ENCODE measurements around the gene RASL12. TPM values are rescaled to one million over a fixed set of nuclear protein-coding genes. Genes with fewer than 3 reads are reported as not detected.
"Not testable (repeated sequence)": the region's sequence is repeated elsewhere in the genome, so short reads cannot be mapped to it uniquely, and the experiment has no call there.

The RASL12 gene
- total RNA-seq, 1 donor from 2014 or later = 1.5 TPM

DNA sequence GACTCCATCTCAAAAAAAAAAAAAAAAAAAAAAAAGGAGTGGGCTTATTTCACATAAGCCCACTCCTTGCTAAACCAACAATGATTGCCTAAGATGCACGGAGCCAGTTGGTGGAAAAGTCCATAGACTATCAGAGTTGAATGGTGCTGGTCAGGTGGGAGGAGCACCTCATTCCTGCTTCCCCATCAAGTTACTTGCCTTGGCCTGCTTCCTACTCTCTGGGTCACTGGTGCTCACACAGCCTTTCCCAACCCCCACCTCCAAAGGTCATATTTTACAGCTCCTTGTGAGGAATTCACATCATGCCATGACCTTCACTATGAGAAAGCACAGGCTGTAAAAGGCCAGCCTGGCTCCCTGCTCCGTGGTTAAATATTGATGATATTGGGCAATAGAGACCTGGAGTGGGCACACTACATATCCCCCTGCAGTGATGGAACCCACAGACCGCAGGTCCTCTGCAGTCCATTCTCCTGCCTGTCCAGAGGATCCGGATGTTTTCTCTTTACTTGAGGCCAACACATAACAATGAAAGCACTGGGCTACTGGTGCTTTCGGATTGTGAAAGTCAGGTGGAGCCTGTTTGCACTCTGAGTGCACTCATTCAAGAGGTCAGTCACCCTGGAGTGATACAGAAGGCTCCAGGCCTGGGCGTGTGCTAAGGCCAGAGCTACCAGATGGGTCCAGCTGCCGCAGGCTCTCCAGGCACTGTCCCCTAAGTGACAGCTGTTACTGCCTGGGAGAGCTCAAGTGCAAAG is 22.9 kb downstream of the RASL12 start, which contains the start of gene SLC51B:
Gene SLC51B (plus strand): TSS at position 664 of the 758 bp plus-strand sequence. CDS start 4,618 bp downstream, outside the sequence.
- Mint-ChIP-seq H3K9me3 (no peaks in the 10 kb centered on the region), H3K27me3 (ENCODE audit: low read depth) (no peaks in the 10 kb centered on the region), H3K36me3 (ENCODE audit: low read depth) (no peaks in the 10 kb centered on the region), H3K4me1 (peaks cover 24% of the 10 kb centered on the region), H3K4me3 (no peak within 1 kb of the TSS), H3K27ac (ENCODE audit: unreplicated experiment) (no peak within 1 kb of the TSS)
- no peak for DNase-seq (ENCODE audit: low read depth, low spot score)
- TF ChIP-seq, protein P1, sequence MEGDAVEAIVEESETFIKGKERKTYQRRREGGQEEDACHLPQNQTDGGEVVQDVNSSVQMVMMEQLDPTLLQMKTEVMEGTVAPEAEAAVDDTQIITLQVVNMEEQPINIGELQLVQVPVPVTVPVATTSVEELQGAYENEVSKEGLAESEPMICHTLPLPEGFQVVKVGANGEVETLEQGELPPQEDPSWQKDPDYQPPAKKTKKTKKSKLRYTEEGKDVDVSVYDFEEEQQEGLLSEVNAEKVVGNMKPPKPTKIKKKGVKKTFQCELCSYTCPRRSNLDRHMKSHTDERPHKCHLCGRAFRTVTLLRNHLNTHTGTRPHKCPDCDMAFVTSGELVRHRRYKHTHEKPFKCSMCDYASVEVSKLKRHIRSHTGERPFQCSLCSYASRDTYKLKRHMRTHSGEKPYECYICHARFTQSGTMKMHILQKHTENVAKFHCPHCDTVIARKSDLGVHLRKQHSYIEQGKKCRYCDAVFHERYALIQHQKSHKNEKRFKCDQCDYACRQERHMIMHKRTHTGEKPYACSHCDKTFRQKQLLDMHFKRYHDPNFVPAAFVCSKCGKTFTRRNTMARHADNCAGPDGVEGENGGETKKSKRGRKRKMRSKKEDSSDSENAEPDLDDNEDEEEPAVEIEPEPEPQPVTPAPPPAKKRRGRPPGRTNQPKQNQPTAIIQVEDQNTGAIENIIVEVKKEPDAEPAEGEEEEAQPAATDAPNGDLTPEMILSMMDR (conservative IDR thresholded peaks at IDR 0.05) = no peak

DNA sequence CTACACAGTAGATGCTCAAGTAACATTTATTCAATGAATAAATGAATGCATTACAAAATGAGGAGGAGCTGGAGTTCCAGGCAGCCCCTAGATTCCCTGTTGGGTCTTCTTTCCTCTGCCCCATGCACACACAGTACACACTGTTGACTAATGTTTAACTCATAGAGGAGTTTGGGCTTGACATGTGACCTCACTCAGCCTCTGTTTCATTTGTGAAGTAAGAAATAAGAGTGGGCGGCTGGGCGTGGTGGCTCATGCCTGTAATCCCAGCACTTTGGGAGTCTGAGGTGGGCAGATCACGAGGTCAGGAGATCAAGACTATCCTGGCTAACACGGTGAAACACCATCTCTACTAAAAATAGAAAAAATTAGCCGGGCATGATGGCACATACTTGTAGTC is 23.6 kb downstream of the RASL12 start:
- H3K27me3 Mint-ChIP-seq (ENCODE audit: low read depth); DNase-seq (ENCODE audit: low read depth, low spot score); H3K9me3 Mint-ChIP-seq; H3K36me3 Mint-ChIP-seq (ENCODE audit: low read depth); H3K27ac Mint-ChIP-seq (ENCODE audit: unreplicated experiment); H3K4me3 Mint-ChIP-seq: not testable (repeated sequence)
- peaks cover 18% of the 10 kb centered on the region for H3K4me1 Mint-ChIP-seq

DNA sequence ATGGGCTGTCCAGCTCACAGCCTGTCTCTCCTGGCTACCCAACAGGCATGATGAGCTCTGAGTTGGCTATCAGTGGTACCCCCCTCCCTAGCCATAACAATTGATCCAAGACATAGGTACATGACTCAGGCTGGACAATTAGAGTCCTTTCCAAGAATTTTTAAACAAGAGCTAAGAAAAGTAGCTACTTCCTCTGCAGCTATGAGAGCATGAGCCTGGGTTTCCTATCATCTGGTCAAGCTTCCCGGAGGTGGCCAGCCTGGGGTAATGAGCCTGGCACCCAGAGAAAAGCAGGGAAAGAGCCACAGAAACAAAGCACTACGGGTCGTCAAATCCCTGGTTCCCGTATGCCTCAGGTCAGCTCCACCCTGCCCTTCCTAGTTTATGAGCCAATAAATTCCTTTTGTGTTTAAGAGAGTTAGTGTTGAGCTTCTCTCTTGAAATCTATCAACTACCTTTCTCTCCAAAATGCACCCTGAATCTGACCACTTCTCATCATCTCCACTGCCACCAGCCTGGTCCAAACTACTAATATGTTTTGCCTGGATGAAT is 24.9 kb downstream of the RASL12 start:
- H3K4me3 Mint-ChIP-seq = no peak overlapping the region
- H3K36me3 Mint-ChIP-seq (ENCODE audit: low read depth) = no peaks in the 10 kb centered on the region
- DNase-seq (ENCODE audit: low read depth, low spot score) = no peak
- H3K9me3 Mint-ChIP-seq = no peaks in the 10 kb centered on the region
- no peaks in the 10 kb centered on the region for H3K27me3 Mint-ChIP-seq (ENCODE audit: low read depth)
- H3K4me1 Mint-ChIP-seq = peaks cover 14% of the 10 kb centered on the region
- TF ChIP-seq, protein P1 (conservative IDR thresholded peaks at IDR 0.05) = no peak
- H3K27ac Mint-ChIP-seq (ENCODE audit: unreplicated experiment) = no peak overlapping the region

DNA sequence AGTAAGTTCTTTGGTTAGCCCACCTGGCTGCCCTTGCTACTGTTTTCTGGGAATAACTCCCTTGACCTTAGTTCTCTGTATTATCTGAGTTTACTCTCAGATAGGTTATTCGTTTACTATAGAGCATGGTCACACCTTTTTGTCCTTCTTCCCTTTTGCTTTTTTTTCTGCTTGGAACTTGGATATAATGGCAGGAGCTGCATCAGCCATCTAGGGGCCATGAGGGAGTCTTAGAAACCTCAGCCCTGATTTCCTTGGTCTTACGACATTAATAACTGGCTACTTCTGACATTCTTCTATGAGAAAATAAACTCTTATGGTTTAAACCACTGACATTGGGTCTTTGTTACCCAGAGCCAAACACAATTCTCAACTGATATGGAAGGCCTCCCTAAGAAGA is 26.0 kb downstream of the RASL12 start:
- TF ChIP-seq, protein P1 (conservative IDR thresholded peaks at IDR 0.05) = no peak
- Mint-ChIP-seq H3K27ac (ENCODE audit: unreplicated experiment) (no peak overlapping the region), H3K4me1 (peaks cover 10% of the 10 kb centered on the region), H3K4me3 (no peak overlapping the region), H3K36me3 (ENCODE audit: low read depth) (no peaks in the 10 kb centered on the region), H3K27me3 (ENCODE audit: low read depth) (no peaks in the 10 kb centered on the region), H3K9me3 (no peaks in the 10 kb centered on the region)
- no peak for DNase-seq (ENCODE audit: low read depth, low spot score)

DNA sequence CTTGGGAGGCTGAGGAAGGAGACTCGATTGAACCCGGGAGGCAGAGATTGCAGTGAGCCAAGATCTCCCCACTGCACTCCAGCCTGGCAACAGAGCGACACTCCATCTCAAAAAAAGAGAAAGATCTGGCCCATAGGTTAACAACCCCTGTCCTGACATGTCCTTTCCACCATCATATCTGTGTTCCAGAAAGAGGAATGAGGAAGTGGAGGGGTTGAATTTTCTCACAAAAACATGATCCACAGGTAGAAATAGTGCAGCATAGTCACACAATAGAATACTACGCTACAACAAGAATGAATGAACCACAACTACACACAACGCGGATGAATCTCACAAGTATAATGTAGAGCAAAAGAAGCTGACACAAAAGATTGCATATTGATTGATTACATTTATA is 27.3 kb downstream of the RASL12 start:
- no peaks in the 10 kb centered on the region for H3K27me3 Mint-ChIP-seq (ENCODE audit: low read depth)
- no peak overlapping the region for H3K4me3 Mint-ChIP-seq
- no peaks in the 10 kb centered on the region for H3K36me3 Mint-ChIP-seq (ENCODE audit: low read depth)
- no peak for DNase-seq (ENCODE audit: low read depth, low spot score)
- H3K9me3 Mint-ChIP-seq = no peaks in the 10 kb centered on the region
- TF ChIP-seq, protein P1 (conservative IDR thresholded peaks at IDR 0.05) = no peak
- peaks cover 8% of the 10 kb centered on the region for H3K4me1 Mint-ChIP-seq
- H3K27ac Mint-ChIP-seq (ENCODE audit: unreplicated experiment) = no peak overlapping the region

DNA sequence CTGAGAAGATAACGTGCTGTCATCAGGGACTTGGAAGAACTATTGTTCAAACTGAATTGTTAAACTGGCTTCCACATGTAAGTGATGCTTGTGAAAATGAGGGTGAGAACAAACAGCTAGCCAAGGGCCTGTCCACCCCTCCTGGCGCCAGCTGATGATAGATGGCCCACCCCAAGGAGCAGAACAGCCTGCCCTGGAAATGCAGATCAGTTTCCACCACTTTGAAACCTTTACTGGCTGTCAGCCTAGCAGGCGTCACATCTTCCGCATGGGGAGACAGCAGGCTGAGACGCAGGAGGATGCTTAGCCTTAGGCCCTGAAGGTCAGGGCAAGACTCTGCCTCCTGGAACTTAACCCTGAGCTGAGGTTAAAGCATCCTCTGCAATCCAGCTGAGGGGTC is 29.0 kb downstream of the RASL12 start:
- no peak overlapping the region for H3K4me3 Mint-ChIP-seq
- H3K9me3 Mint-ChIP-seq = no peaks in the 10 kb centered on the region
- no peaks in the 10 kb centered on the region for H3K36me3 Mint-ChIP-seq (ENCODE audit: low read depth)
- TF ChIP-seq, protein P1 (conservative IDR thresholded peaks at IDR 0.05) = no peak
- DNase-seq (ENCODE audit: low read depth, low spot score) = no peak
- peaks cover 4% of the 10 kb centered on the region for H3K4me1 Mint-ChIP-seq
- no peaks in the 10 kb centered on the region for H3K27me3 Mint-ChIP-seq (ENCODE audit: low read depth)
- H3K27ac Mint-ChIP-seq (ENCODE audit: unreplicated experiment) = no peak overlapping the region

All from neural crest cell (in vitro differentiated cells).